GM23338 (cell line): Measurements from ENCODE around the gene FNIP2. TPM values are rescaled to one million over a fixed set of nuclear protein-coding genes. Genes with fewer than 3 reads are reported as not detected.

Source experiments
- ATAC-seq: fragments of 200-7000 bp; cut with Tn5 transposase; 3 replicates; pipeline ENCODE4 v1.9.1; 2020
- DNase-seq: peaks from one replicate; pipeline ENCODE4 v3.0.0-alpha.2; 2015; ENCODE audit warnings: low spot score
- H2AFZ ChIP-seq: fragments of 200-600 bp; sonication (generic); 2 replicates; pipeline ENCODE4 v1.8.0; 2016; ENCODE audit warnings: antibody characterized with exemption, mild to moderate bottlenecking, moderate library complexity
- H3F3A ChIP-seq: fragments of 200-600 bp; sonication (generic); replicated peaks from 2 replicates; pipeline ENCODE4 v1.8.0; 2017; ENCODE audit warnings: antibody characterized with exemption, mixed run types, low read depth
- H3K27ac ChIP-seq: fragments of 200-600 bp; sonication (generic); 2 replicates; pipeline ENCODE4 v1.6.1; 2016; ENCODE audit warnings: low read depth
- H3K27me3 ChIP-seq: fragments of 200-600 bp; sonication (generic); 2 replicates; pipeline ENCODE4 v1.8.0; 2016; ENCODE audit warnings: mild to moderate bottlenecking, mixed run types, moderate library complexity; ENCODE audit not compliant: insufficient read depth
- H3K36me3 ChIP-seq: fragments of 200-600 bp; sonication (generic); 2 replicates; pipeline ENCODE4 v1.8.0; 2016; ENCODE audit warnings: mild to moderate bottlenecking; ENCODE audit not compliant: insufficient read depth
- H3K4me1 ChIP-seq: fragments of 200-600 bp; sonication (generic); 2 replicates; pipeline ENCODE4 v1.8.0; 2016; ENCODE audit warnings: mild to moderate bottlenecking, moderate library complexity; ENCODE audit not compliant: insufficient read depth
- H3K4me2 ChIP-seq: fragments of 200-600 bp; sonication (generic); 2 replicates; pipeline ENCODE4 v1.7.1; 2017; ENCODE audit warnings: mixed run types
- H3K4me3 ChIP-seq: fragments of 200-600 bp; sonication (generic); 2 replicates; pipeline ENCODE4 v1.6.1; 2016; ENCODE audit warnings: mixed run types
- H3K79me2 ChIP-seq: fragments of 200-600 bp; sonication (generic); replicated peaks from 2 replicates; pipeline ENCODE4 v1.8.0; 2017; ENCODE audit warnings: mild to moderate bottlenecking; ENCODE audit not compliant: insufficient read depth
- H3K9me2 ChIP-seq: fragments of 200-600 bp; sonication (generic); 2 replicates; pipeline ENCODE4 v1.8.0; 2017; ENCODE audit not compliant: insufficient read depth
- H4K20me1 ChIP-seq: fragments of 200-600 bp; sonication (generic); replicated peaks from 2 replicates; pipeline ENCODE4 v1.8.0; 2017; ENCODE audit warnings: mild to moderate bottlenecking; ENCODE audit not compliant: insufficient read depth
- H3K27ac Mint-ChIP-seq: 2 replicates; pipeline ENCODE4 v1.8.0; 2020; ENCODE audit warnings: inconsistent platforms, mild to moderate bottlenecking, moderate library complexity, mixed read lengths
- H3K27me3 Mint-ChIP-seq: 3 replicates; pipeline ENCODE4 v1.8.0; 2022; ENCODE audit warnings: low read depth, mild to moderate bottlenecking, moderate library complexity, mixed read lengths, inconsistent platforms; ENCODE audit not compliant: insufficient read depth, poor library complexity
- H3K36me3 Mint-ChIP-seq: 3 replicates; pipeline ENCODE4 v1.8.0; 2021; ENCODE audit warnings: low read depth, mild to moderate bottlenecking, inconsistent platforms, moderate library complexity, mixed read lengths
- H3K4me1 Mint-ChIP-seq: 3 replicates; pipeline ENCODE4 v1.8.0; 2020; ENCODE audit warnings: mild to moderate bottlenecking, inconsistent platforms, mixed read lengths
- H3K4me3 Mint-ChIP-seq: 3 replicates; pipeline ENCODE4 v1.8.0; 2021; ENCODE audit warnings: moderate library complexity, mild to moderate bottlenecking, inconsistent platforms, mixed read lengths
- H3K9me3 Mint-ChIP-seq: 3 replicates; pipeline ENCODE4 v1.8.0; 2020; ENCODE audit warnings: moderate library complexity, mild to moderate bottlenecking, inconsistent platforms, mixed read lengths
- CREB1 ChIP-seq: fragments of 250-450 bp; sonication (Bioruptor Pico); IDR thresholded peaks from 2 replicates; pipeline ENCODE4 v1.5.0; 2020; ENCODE audit warnings: low read depth, mild to moderate bottlenecking, moderate library complexity
- CTCF ChIP-seq, 2 experiments: fragments of 200-600 bp in 1 of 2; sonication (generic) in 1 of 2; conservative IDR thresholded peaks; 2 replicates each; pipeline versions ENCODE4 v1.5.1 to v1.6.1; 2016 to 2017; ENCODE audit warnings: antibody characterized with exemption in 2 of 2, low read depth in 2 of 2, mild to moderate bottlenecking in 2 of 2, moderate library complexity in 1 of 2
- ETS1 ChIP-seq: IDR thresholded peaks from 2 replicates; pipeline ENCODE4 v1.6.1; 2016; ENCODE audit warnings: antibody characterized with exemption
- EZH2 ChIP-seq: fragments of 200-600 bp; sonication (generic); IDR thresholded peaks from one replicate; pipeline ENCODE4 v1.8.0; 2017; ENCODE audit warnings: antibody characterized with exemption, mild to moderate bottlenecking, low read depth; ENCODE audit not compliant: unreplicated experiment
- NANOG ChIP-seq: IDR thresholded peaks from 2 replicates; pipeline ENCODE4 v1.6.1; 2016; ENCODE audit warnings: antibody characterized with exemption, borderline replicate concordance
- POLR2AphosphoS5 ChIP-seq: IDR thresholded peaks from 2 replicates; pipeline ENCODE4 v1.6.1; 2016; ENCODE audit warnings: antibody characterized with exemption, low read depth
- REST ChIP-seq: IDR thresholded peaks from one replicate; pipeline ENCODE4 v1.6.1; 2018; ENCODE audit warnings: antibody characterized with exemption; ENCODE audit not compliant: unreplicated experiment
- STAT1 ChIP-seq: IDR thresholded peaks from one replicate; pipeline ENCODE4 v1.6.1; 2016; ENCODE audit warnings: antibody characterized with exemption; ENCODE audit not compliant: unreplicated experiment
- polyA plus RNA-seq: library from polyadenylated mRNA; unstranded; fragments of >200 nt; fragmentation: Nextera tagmentation; extraction: Ambion mirVana; gene quantifications from 2 replicates; pipeline ENCODE4 v1.2.1, GENCODE V29; 2016
- total RNA-seq: library from RNA; depleted of rRNA; stranded (reverse); fragments of >200 nt; shearing (Covaris generic); gene quantifications from 2 replicates; pipeline ENCODE4 v1.2.3, GENCODE V29; 2014

Gene FNIP2
- total and polyA plus RNA-seq, 2 experiments from 2014 or later: 2.7 to 17.2 TPM

- no peak overlapping the region for H3K27ac Mint-ChIP-seq
- peak; percentile 51; the same call in 2 of the 3 replicates for ATAC-seq
- no peak overlapping the region for H3K4me2 ChIP-seq
Measured at GRCh38 chr4:158781963-158782362, 13.1 kb downstream of the FNIP2 start.

GRCh38 chr4:158782551-158783360 is 13.9 kb downstream of the FNIP2 start:
- no peak for DNase-seq
- no peaks in the 10 kb centered on the region for H3K9me2 ChIP-seq
- no peaks in the 10 kb centered on the region for H3F3A ChIP-seq
- no peaks in the 10 kb centered on the region for H3K9me3 Mint-ChIP-seq
- H3K4me3 ChIP-seq: no peak overlapping the region
- no peak overlapping the region for H3K27ac ChIP-seq
- H2AFZ ChIP-seq: no peak overlapping the region
- 0 out of 2 replicates have a peak, but pooled peaks cover 4% of the 10 kb centered on the region for H4K20me1 ChIP-seq
- H3K27me3 ChIP-seq: no peaks in the 10 kb centered on the region
- ATAC-seq: no peak
- no peaks in the 10 kb centered on the region for H3K36me3 ChIP-seq
- H3K4me1 ChIP-seq: peaks cover 9% of the 10 kb centered on the region; the same call in 1 of the 2 replicates
- H3K27me3 Mint-ChIP-seq: peaks cover 2% of the 10 kb centered on the region
- no peaks in the 10 kb centered on the region for H3K36me3 Mint-ChIP-seq
- peaks cover 60% of the 10 kb centered on the region for H3K79me2 ChIP-seq
- no peak overlapping the region for H3K4me3 Mint-ChIP-seq
- no peak for TF ChIP-seq CREB1 (CRISPR knock-in tag)
- H3K4me2 ChIP-seq: no peak overlapping the region
- H3K27ac Mint-ChIP-seq: no peak overlapping the region
- peaks cover 43% of the 10 kb centered on the region for H3K4me1 Mint-ChIP-seq

More at GRCh38 chr4:158781963-158782362, 13.1 kb downstream of the FNIP2 start:
- Histone ChIP-seq H3K9me2 (no peaks in the 10 kb centered on the region), H3K4me3 (no peak overlapping the region), H3K79me2 (peaks cover 65% of the 10 kb centered on the region), H4K20me1 (0 out of 2 replicates have a peak, but pooled peaks cover 4% of the 10 kb centered on the region), H3F3A (no peaks in the 10 kb centered on the region), H3K36me3 (no peaks in the 10 kb centered on the region), H3K27me3 (no peaks in the 10 kb centered on the region), H3K4me1 (peaks cover 10% of the 10 kb centered on the region; the same call in 1 of the 2 replicates), H2AFZ (no peak overlapping the region), H3K27ac (no peak overlapping the region)
- no peaks in the 10 kb centered on the region for H3K9me3 Mint-ChIP-seq
- no peak overlapping the region for H3K4me3 Mint-ChIP-seq
- no peak for DNase-seq
- peaks cover 2% of the 10 kb centered on the region for H3K27me3 Mint-ChIP-seq
- H3K4me1 Mint-ChIP-seq: peaks cover 44% of the 10 kb centered on the region
- TF ChIP-seq STAT1 (no peak), CTCF (conservative IDR thresholded peaks at IDR 0.05; ENCODE audit: low read depth in 2 of 2) (peak in 1 of 2 experiments; percentile 47; a peak in 2 of 4 replicates)
- no peaks in the 10 kb centered on the region for H3K36me3 Mint-ChIP-seq

GRCh38 chr4:158783785-158784184 is 15.0 kb downstream of the FNIP2 start:
- Mint-ChIP-seq H3K9me3 (no peaks in the 10 kb centered on the region), H3K27me3 (peaks cover 2% of the 10 kb centered on the region), H3K4me1 (peaks cover 46% of the 10 kb centered on the region), H3K36me3 (no peaks in the 10 kb centered on the region), H3K4me3 (no peak overlapping the region), H3K27ac (no peak overlapping the region)
- no peak overlapping the region for H3K27ac ChIP-seq
- no peaks in the 10 kb centered on the region for H3K27me3 ChIP-seq
- H3K4me2 ChIP-seq: no peak overlapping the region
- H3K4me3 ChIP-seq: no peak overlapping the region
- no peaks in the 10 kb centered on the region for H3F3A ChIP-seq
- no peaks in the 10 kb centered on the region for H3K9me2 ChIP-seq
- H3K79me2 ChIP-seq: peaks cover 55% of the 10 kb centered on the region
- ATAC-seq: no peak
- H4K20me1 ChIP-seq: no peaks in the 10 kb centered on the region
- no peak overlapping the region for H2AFZ ChIP-seq
- no peak for DNase-seq
- no peaks in the 10 kb centered on the region for H3K36me3 ChIP-seq
- H3K4me1 ChIP-seq: no peaks in the 10 kb centered on the region
- TF ChIP-seq REST: no peak
- TF ChIP-seq CREB1 (CRISPR knock-in tag): no peak
- TF ChIP-seq EZH2: no peak
- TF ChIP-seq POLR2AphosphoS5: no peak
- no peak for TF ChIP-seq ETS1
- no peak for TF ChIP-seq STAT1
- TF ChIP-seq CTCF (conservative IDR thresholded peaks at IDR 0.05; ENCODE audit: low read depth in 2 of 2): no peak
- TF ChIP-seq NANOG: no peak
